ENCODE measurements around the gene RALBP1.

- TF ChIP-seq CTCF (IDR thresholded peaks at IDR 0.05) (no peak), POLR2A (IDR thresholded peaks at IDR 0.05) (no peak)
Observed at GRCh38 chr18:9482790-9483189, 7.5 kb downstream of the RALBP1 start.
